Fibroblast of lung (primary cell): ENCODE data around the gene TSHZ1.

Experiments
- CTCF ChIP-seq, 2 donors: IDR thresholded peaks in 1 of 2; conservative IDR thresholded peaks in 1 of 2; 1 replicate in 1 of 2; 2 replicates in 1 of 2; pipeline ENCODE4 v1.5.1; 2011 to 2012; ENCODE audit warnings: low read length in 2 of 2, control low read depth in 1 of 2, inconsistent platforms in 1 of 2, low read depth in 1 of 2, mild to moderate bottlenecking in 1 of 2
- EZH2 ChIP-seq: IDR thresholded peaks from 2 replicates; pipeline ENCODE4 v1.5.1; 2012; ENCODE audit warnings: low read length, control low read depth, mild to moderate bottlenecking; ENCODE audit errors: missing control alignments

GRCh38 chr18:75287700-75288099 is 77.1 kb downstream of the TSHZ1 start:
- TF ChIP-seq CTCF (conservative IDR thresholded peaks at IDR 0.05 in 1 of 2, IDR thresholded peaks at IDR 0.05 in 1 of 2; ENCODE audit: low read depth in 1 of 2, low read length in 2 of 2) (no peak), EZH2 (no peak)
